Testis (tissue), 2 donors: ENCODE results near the gene AOX1.

Source experiments
- CTCF ChIP-seq, 3 experiments: fragments of 450-650 bp in 2 of 3; fragments of 200-600 bp in 1 of 3; sonication (generic) in 1 of 3; IDR thresholded peaks; one replicate each; pipeline ENCODE4 v1.5.1; 2016 to 2019; ENCODE audit warnings: antibody characterized with exemption in 3 of 3, mild to moderate bottlenecking in 2 of 3, moderate library complexity in 1 of 3
- POLR2A ChIP-seq: fragments of 450-650 bp; IDR thresholded peaks from one replicate; pipeline ENCODE4 v1.6.1; 2017; ENCODE audit warnings: antibody characterized with exemption, mild to moderate bottlenecking, moderate library complexity

GRCh38 chr2:200635251-200635650 is 49.4 kb downstream of the AOX1 start:
- TF ChIP-seq CTCF (IDR thresholded peaks at IDR 0.05) (no peak), POLR2A (no peak)
